ENCODE results near the gene CLCN1. TPM values are rescaled to one million over a fixed set of nuclear protein-coding genes. Genes with fewer than 3 reads are reported as not detected.

The CLCN1 gene
- total and polyA plus RNA-seq, 10 of the 15 experiments (the other 5 are each of a cell fraction or from before 2014, with no cell fraction given), result 0.30 TPM; not detected in 9

DNA sequence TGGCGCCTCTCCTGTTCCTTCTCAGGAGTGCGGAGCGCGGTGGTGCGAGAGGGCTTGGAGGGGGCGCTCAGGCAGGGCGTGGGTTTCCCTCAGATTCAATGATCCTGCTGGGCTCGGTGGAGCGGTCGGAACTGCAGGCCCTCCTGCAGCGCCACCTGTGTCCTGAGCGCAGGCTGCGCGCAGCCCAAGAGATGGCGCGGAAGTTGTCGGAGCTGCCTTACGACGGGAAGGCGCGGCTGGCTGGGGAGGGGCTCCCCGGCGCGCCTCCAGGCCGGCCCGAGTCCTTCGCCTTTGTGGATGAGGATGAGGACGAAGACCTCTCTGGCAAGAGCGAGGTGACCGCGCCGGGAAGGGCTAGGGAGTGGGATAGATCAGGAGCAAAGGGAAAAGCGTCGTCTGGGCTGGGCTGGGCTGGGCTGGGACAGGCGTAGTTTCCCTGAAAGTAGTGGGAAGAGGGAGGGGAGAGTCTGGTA lies 29.6 kb downstream of the CLCN1 start:
- no peak overlapping the region for H3K27ac ChIP-seq (ENCODE audit: control insufficient read depth, insufficient read depth)
- 29% methylated on average over 29 of the region's 35 CpGs for WGBS (ENCODE audit: insufficient coverage, insufficient replicate concordance, low lambda C conversion rate, missing lambda C conversion rate)
- peak overlapping the region; percentile 48; the same call in 1 of the 2 replicates for H3K4me2 ChIP-seq (ENCODE audit: control insufficient read depth, insufficient read depth)
- H3K36me3 ChIP-seq (ENCODE audit: control insufficient read depth in 2 of 2, insufficient read depth in 2 of 2, low read length in 1 of 2), result no peaks in the 10 kb centered on the region
- TF ChIP-seq GABPA (IDR thresholded peaks at IDR 0.05; ENCODE audit: low read depth), result no peak
- TF ChIP-seq RAD21 (IDR thresholded peaks at IDR 0.05; ENCODE audit: insufficient read depth, low read depth, low read length), result peak; percentile 17; the same call in 1 of the 2 replicates
- TF ChIP-seq RB1 (IDR thresholded peaks at IDR 0.05; ENCODE audit: borderline replicate concordance), result no peak
- TF ChIP-seq MEF2B (IDR thresholded peaks at IDR 0.05; ENCODE audit: partially characterized antibody, poor library complexity, severe bottlenecking), result no peak
- TF ChIP-seq, protein P1, sequence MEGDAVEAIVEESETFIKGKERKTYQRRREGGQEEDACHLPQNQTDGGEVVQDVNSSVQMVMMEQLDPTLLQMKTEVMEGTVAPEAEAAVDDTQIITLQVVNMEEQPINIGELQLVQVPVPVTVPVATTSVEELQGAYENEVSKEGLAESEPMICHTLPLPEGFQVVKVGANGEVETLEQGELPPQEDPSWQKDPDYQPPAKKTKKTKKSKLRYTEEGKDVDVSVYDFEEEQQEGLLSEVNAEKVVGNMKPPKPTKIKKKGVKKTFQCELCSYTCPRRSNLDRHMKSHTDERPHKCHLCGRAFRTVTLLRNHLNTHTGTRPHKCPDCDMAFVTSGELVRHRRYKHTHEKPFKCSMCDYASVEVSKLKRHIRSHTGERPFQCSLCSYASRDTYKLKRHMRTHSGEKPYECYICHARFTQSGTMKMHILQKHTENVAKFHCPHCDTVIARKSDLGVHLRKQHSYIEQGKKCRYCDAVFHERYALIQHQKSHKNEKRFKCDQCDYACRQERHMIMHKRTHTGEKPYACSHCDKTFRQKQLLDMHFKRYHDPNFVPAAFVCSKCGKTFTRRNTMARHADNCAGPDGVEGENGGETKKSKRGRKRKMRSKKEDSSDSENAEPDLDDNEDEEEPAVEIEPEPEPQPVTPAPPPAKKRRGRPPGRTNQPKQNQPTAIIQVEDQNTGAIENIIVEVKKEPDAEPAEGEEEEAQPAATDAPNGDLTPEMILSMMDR (IDR thresholded peaks at IDR 0.05 in 2 of 3, conservative IDR thresholded peaks at IDR 0.05 in 1 of 3; ENCODE audit: control insufficient read depth in 2 of 3, extremely low read depth in 1 of 3, insufficient read depth in 1 of 3, low read depth in 3 of 3, low read length in 3 of 3), result peak; percentile 34 to 40 (median 37); a peak in 5 of 6 replicates
- no peak for TF ChIP-seq RAD51 (IDR thresholded peaks at IDR 0.05)
- TF ChIP-seq, protein P2, sequence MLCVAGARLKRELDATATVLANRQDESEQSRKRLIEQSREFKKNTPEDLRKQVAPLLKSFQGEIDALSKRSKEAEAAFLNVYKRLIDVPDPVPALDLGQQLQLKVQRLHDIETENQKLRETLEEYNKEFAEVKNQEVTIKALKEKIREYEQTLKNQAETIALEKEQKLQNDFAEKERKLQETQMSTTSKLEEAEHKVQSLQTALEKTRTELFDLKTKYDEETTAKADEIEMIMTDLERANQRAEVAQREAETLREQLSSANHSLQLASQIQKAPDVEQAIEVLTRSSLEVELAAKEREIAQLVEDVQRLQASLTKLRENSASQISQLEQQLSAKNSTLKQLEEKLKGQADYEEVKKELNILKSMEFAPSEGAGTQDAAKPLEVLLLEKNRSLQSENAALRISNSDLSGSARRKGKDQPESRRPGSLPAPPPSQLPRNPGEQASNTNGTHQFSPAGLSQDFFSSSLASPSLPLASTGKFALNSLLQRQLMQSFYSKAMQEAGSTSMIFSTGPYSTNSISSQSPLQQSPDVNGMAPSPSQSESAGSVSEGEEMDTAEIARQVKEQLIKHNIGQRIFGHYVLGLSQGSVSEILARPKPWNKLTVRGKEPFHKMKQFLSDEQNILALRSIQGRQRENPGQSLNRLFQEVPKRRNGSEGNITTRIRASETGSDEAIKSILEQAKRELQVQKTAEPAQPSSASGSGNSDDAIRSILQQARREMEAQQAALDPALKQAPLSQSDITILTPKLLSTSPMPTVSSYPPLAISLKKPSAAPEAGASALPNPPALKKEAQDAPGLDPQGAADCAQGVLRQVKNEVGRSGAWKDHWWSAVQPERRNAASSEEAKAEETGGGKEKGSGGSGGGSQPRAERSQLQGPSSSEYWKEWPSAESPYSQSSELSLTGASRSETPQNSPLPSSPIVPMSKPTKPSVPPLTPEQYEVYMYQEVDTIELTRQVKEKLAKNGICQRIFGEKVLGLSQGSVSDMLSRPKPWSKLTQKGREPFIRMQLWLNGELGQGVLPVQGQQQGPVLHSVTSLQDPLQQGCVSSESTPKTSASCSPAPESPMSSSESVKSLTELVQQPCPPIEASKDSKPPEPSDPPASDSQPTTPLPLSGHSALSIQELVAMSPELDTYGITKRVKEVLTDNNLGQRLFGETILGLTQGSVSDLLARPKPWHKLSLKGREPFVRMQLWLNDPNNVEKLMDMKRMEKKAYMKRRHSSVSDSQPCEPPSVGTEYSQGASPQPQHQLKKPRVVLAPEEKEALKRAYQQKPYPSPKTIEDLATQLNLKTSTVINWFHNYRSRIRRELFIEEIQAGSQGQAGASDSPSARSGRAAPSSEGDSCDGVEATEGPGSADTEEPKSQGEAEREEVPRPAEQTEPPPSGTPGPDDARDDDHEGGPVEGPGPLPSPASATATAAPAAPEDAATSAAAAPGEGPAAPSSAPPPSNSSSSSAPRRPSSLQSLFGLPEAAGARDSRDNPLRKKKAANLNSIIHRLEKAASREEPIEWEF (IDR thresholded peaks at IDR 0.05; ENCODE audit: insufficient replicate concordance, low read depth, low read length), result no peak
- no peaks in the 10 kb centered on the region for H3K9me3 ChIP-seq (replicated peaks; ENCODE audit: control insufficient read depth, insufficient read depth, low read length)
- no peak overlapping the region for H3K9ac ChIP-seq (ENCODE audit: control insufficient read depth, insufficient read depth, low read length)
- no peaks in the 10 kb centered on the region for H4K20me1 ChIP-seq (ENCODE audit: control insufficient read depth, insufficient read depth)
- no peak overlapping the region for H3K4me3 ChIP-seq
- H3K4me1 ChIP-seq (ENCODE audit: control insufficient read depth, insufficient read depth, low read length), result no peaks in the 10 kb centered on the region
- RAD21 ChIA-PET (ENCODE audit: unreplicated experiment), result no interaction called here
- no peak overlapping the region; the same call in 1 of the 2 replicates for H2AFZ ChIP-seq (ENCODE audit: control insufficient read depth, low read depth, low read length)
- BruUV-seq (replicated peaks), result no TSS peak
- no peaks in the 10 kb centered on the region for H3K79me2 ChIP-seq (ENCODE audit: control insufficient read depth, insufficient read depth, low read length)
- intact Hi-C loops (cut with micrococcal nuclease; ENCODE audit: unreplicated experiment) (no loop called here), in situ Hi-C loops (cut with MboI) (no loop called here)
- DNase-seq (ENCODE audit: low read depth, low spot score) (no peak), FAIRE-seq (no peak), ATAC-seq (peak; percentile 80)
- CTCF ChIA-PET, result interaction anchor here (0.6 to 1.5 kb wide), 4 partner anchors 11 to 105 kb away, joined by 3 to 7 read pairs (median 4); no protein-coding TSS in a partner anchor
- POLR2A ChIA-PET, result no interaction called here
- SMC1A ChIA-PET (ENCODE audit: uncharacterized antibody, unreplicated experiment), result no interaction called here
- peaks cover 2 to 10% of the 10 kb centered on the region in 2 experiments; a peak in 3 of 4 replicates for H3K27me3 ChIP-seq (replicated peaks in 1 of 2; ENCODE audit: control insufficient read depth in 2 of 2, insufficient read depth in 2 of 2, low read length in 1 of 2)
